ENCODE data around the gene TMEM255B. TPM values are rescaled to one million over a fixed set of nuclear protein-coding genes. Genes with fewer than 3 reads are reported as not detected.

TMEM255B gene
- polyA plus RNA-seq, 3 donors, result 4.6 to 7.0 (median 4.8) TPM

DNA sequence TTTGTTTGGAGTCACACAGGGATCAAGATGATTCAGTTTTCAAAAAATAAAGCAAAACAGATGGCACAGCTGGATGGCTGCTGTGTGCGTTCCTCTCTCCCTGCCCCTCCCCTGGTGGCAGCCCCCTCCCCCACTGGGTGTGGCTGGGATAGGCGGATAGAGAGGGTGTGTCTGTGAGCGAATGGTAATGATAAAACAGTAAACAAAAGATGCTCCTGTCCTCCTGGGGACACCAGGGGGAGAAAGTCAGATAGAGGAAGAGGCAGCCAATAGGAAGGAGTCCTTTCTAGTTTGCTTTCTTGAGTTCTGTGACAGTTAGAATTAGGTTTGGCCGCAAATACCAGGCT is 6.5 kb downstream of the TMEM255B start:
- no peak for DNase-seq (ENCODE audit: low read depth in 3 of 3, low spot score in 2 of 3)

- DNase-seq (ENCODE audit: low read depth in 3 of 3, low spot score in 2 of 3), result no peak
These were observed 7.2 kb downstream of the TMEM255B start for GRCh38 chr13:113766035-113766800.

GRCh38 chr13:113767366-113767765 is 8.3 kb downstream of the TMEM255B start:
- DNase-seq (ENCODE audit: low read depth in 3 of 3, low spot score in 2 of 3), result no peak

DNA sequence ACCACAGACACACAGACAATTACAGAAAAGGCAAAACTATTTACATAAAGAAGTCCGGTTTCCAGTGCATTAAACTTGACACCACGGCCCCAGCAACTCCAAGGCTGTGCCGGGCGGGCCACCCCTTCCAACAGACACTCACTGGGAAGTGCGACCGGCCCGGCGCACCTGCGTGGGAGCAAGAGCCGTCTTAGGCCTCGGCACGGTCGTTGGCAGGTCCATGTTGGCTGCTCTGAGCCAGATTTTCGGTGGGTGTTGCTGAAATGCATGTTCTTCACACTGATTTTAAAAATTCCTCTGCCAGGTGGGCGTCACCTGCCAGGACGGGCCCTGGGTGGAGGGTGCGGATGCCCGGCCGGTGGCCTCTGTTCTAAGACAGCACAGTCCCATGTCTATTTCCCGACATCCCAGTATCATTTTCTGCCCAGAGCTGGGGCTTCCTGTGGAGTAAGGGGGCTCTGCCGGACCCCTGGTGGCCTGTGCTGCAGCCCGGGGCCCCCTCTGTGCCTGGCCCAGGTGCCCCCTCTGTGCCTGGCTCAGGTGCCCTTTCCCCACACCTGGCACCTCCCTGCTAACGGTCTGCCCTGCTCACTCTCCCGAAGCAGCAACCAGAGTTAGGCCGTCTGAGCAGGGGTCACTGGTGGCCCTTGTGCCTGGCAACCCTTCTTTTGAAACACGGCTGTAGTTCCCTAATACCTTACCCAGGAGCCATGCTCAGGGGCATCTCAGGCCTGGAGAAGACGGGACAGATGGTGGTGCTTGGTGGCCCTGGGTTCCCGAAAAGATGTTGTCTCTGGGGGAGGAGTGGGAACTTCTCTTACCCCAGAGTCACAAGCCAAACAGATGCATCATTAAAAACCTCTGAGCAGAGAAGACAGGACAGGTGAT is 9.2 kb downstream of the TMEM255B start:
- no peak for DNase-seq (ENCODE audit: low read depth in 3 of 3, low spot score in 2 of 3)

DNA sequence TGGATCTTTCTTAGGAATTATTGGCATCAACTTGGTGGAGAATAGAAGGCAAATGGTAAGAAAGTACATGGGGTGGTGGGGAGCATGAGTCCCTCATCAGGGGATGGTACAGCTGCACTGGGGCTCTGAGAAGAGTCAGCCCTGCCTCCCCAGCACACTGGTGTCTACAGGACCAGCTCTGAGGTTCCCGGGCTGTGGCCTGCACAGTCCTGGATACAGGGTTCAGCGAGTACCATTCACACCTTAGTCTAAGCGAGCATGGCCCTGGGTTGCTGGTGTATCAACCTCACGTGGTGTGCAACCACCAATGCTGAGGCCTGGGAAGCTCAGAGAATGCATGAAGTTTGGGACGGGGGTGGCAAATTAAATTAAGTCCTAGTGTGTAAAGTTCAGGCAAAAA is 10.1 kb downstream of the TMEM255B start:
- DNase-seq (ENCODE audit: low read depth in 3 of 3, low spot score in 2 of 3), result no peak

- no peak for DNase-seq (ENCODE audit: low read depth in 3 of 3, low spot score in 2 of 3)
These were observed 10.9 kb downstream of the TMEM255B start for GRCh38 chr13:113769881-113770280.

GRCh38 chr13:113770441-113770840 is 11.4 kb downstream of the TMEM255B start:
- no peak for DNase-seq (ENCODE audit: low read depth in 3 of 3, low spot score in 2 of 3)

DNA sequence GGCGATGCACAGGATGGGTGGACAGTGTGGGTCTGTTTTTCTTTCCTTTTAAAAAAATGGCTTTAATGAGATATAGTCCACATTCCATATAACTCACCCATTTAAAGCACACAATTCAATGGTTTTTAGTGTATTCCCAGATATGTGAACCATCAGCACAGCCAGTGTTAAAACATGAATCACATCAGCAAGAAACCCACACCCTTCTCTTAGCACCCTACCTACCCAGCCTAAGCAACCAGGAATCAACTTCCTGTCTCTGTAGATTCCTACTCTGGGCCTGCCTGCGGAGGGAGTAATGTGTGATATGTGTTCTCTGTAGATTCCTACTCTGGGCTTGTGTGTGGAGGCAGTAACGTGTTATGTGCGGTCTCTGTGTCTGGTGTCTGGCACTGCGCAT is 11.9 kb downstream of the TMEM255B start:
- DNase-seq (ENCODE audit: low read depth in 3 of 3, low spot score in 2 of 3), result no peak

DNA sequence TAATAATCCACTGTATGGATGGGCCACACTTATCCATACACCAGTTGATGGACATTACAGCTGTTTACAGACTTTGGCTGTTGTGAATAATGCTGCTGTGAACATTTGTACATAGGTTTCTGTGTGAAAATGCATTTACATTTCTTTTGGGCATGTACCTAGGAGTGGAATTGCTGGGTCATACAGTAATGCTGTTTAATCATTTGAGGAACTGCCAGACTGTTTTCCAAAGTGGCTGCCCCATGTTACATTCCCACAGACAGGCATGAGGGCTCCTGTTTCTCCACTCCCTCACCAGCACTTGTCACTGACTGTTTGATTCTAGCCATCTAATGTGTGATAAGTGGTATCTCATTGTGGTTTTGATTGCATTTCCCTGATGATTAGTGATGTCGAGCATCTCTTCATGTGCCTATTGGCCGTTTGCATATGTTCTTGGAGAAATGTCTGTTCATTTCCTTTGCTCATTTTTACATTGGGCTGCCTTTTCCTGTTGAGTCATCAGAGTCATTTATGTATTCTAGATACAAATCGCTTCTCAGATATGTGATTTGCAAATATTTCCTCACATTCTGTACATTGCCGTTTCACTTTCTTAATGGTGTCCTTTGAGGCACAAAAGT is 12.8 kb downstream of the TMEM255B start:
- no peak for DNase-seq (ENCODE audit: low read depth in 3 of 3, low spot score in 2 of 3)

- no peak for DNase-seq (ENCODE audit: low read depth in 3 of 3, low spot score in 2 of 3)
These were observed 15.4 kb downstream of the TMEM255B start for GRCh38 chr13:113774177-113775107.

DNA sequence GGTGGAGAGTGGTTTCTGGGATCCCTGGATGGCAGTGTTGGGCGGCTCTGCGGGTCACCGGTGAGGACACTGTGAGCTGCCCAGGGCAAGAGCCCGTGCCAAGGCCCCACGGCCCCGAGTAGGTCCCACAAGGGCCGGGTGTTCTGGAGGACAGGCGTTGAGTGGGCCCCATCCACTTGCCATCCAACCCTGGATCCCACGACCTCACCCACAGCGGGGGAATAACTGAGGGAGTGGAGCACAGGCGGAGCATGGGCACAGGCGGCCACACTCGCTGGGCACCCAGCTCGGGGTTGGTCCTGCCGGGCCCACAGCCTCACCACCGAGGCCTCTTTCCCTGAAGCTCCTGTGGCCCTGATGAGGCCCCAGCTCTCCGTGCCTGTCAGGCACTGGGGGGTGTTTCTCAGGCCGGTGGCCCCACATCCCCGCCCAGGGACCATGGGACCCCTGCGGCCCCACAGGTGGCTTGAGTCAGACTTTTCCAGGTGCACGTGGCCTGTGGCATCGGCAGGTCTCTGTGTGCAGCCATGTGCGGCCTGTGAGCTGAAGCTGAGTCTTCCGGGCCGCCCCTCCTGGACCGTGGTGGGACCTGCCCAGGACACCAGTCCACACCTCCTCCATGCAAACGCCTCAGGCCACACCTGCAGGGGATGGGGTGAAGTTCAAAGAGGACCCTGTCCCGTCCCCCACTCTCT is 16.6 kb downstream of the TMEM255B start:
- DNase-seq (ENCODE audit: low read depth in 3 of 3, low spot score in 2 of 3), result no peak

DNA sequence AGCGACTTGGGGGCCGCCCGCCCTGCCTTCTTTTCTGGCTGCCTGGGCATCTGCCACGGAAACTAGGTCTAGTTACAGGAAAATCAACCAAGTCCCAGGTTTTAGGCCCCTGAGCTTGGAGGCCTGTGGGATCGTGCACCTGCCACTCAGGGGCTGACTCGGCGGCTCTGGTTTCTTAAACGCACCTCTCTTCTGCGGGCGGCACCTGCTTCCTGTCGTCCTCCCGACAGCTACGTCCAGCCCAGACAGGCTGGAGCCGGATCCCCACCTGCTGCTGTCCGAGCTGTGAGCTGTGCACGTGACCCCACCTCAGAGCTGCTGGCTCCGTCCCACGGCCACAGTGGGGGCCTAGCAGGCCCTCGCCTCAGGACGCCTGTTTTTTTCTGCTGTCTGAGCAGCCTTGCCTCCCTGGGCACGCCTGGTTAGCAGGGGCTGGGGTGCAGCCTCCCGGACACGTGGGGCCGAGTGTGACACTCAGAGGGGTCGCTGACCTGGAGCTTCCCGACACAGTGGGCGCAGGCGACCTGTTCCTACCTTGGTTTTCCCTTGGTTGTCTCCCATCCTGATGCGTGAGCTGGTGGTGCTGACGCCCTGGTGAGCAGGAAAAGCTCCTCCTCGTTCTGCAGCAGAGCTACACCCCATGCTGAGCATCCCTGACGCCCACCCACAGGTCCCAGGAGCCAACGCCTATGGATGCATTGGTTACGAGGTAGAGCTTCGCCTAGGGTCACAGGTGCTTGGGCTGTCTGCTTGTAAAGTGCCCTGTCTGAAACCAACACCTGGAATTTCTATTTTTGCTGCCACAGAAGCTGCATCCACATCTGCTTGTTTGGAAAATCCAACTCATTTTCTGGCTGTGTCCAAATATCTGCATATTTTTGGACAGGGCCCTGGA is 17.5 kb downstream of the TMEM255B start:
- no peak for DNase-seq (ENCODE audit: low read depth in 3 of 3, low spot score in 2 of 3)

DNA sequence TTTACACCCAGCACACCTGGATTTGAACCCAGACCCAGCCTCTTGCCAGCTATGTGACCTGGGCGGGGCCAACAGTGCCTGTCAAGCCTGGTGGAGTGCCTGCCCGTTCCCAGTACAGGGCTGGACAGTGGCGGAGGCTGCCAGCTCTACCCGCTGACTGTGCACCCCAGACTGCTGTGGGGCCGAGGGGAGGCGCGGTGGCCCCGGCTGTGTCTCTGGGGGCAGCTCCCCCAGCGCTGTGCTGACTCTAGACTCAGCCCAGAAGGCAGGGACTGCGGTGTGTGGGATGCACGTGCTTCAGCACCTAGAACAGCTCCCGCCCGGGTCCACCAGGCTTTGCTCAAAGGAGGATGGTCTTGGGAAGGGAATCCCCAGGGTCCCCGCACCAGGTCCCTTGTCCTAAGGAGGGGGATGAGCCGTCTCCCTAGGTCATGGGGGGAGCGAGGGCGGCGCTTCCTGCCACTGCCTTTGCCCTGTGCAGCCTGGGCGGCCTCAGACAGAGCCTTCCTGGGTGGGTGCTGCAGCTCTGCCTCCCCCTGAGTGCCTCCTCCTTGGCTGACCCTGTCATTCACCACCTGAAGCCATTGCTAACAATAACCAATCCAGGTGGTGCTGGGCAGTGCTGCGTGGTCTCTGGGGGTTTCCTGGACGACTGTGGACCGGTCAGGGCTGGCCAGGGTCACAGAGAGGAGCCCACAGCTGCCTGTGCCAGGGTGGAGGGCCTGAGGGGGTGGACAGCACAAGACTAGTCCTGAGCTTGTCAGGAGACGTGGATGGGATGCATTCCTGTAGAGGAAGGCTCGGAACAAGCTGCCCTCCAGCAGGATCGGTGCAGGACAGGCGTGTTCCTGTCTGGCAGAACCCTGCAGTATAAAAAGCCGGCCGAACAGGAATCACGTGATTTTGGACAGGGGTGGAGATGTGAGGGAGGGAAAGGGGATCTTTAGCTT is 18.6 kb downstream of the TMEM255B start:
- DNase-seq (ENCODE audit: low read depth in 3 of 3, low spot score in 2 of 3), result peak in 1 of 3 donors; percentile 44

GRCh38 chr13:113781571-113781970 is 22.5 kb downstream of the TMEM255B start:
- DNase-seq (ENCODE audit: low read depth in 3 of 3, low spot score in 2 of 3), result no peak

- DNase-seq (ENCODE audit: low read depth in 3 of 3, low spot score in 2 of 3), result no peak
These were observed 23.4 kb downstream of the TMEM255B start for GRCh38 chr13:113782472-113782871.

DNA sequence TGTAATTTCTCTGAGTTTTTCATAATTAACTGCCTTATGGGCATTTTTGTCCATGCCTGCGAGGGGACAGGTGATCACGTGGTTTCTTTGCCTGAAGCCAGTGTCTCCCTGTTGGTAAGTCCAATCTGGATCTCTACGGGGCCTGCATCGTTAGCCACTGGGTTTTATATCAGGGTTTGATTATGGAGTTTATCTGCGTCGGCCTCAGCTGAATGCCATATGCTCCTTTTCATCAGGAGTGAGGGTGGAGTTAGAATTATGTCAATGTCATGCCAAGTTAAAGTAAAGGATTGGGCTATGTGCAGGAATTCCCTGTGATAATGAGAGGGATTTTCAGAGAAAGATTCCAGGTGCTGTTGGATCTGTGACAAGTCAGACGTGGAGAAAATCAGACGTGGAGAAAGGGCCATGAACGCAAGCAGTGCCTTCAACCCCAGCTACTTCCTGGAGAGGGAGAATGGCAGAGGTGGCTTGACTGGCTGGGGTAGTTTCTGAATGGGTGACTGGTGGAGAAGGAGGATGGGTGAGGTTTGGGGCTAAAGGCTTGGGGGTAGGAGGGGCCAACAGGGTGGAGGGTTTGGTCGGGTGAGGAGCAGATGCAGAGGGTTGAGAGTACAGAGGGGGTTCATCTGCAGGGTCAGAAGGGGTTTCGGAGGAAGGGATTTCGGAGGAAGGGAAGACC is 24.3 kb downstream of the TMEM255B start:
- no peak for DNase-seq (ENCODE audit: low read depth in 3 of 3, low spot score in 2 of 3)

DNA sequence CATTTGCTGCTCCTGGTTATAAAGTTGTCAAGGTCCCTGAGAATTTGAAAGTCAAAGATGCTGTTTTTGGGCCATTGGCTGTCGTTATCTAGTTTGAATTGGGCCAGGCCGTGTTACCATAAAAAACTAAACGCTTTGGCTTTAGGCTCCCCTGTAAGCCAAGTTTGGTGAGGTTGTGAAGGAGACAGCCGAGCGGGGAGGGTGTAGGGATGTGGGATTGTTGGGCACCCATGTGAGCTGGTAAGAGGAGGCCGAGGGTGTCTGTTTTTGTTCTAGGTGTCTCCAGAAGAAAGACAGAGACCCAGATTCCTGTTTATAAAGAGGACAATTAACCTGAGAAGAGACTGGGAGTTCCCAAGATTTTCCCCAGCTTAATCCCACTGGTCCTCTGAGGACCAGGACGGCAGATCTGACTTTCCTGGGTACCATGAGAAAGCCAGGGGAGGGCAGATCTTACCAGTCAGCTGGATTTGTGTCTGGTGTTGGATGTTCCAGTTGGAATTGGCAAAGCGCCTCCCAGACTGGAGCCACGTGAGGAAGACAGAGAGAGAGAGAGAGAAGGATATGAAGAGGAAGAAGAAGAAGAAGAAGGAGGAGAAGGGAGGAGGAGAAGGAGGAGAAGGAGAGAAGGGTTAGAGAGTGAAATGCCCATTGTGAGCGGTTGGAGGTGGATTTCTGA is 25.1 kb downstream of the TMEM255B start:
- no peak for DNase-seq (ENCODE audit: low read depth in 3 of 3, low spot score in 2 of 3)
